H1 (cell line): ENCODE results near the gene DISC1.

ENCODE experiments used
- EP300 ChIP-seq, 2 experiments: IDR thresholded peaks; 1 replicate in 1 of 2; 2 replicates in 1 of 2; pipeline ENCODE4 v1.6.1; 2011 to 2012; ENCODE audit warnings: low read depth in 2 of 2, low read length in 2 of 2, mild to moderate bottlenecking in 2 of 2, borderline replicate concordance in 1 of 2, inconsistent platforms in 1 of 2, moderate library complexity in 1 of 2
- EZH2 ChIP-seq: fragments of 200-600 bp; sonication (generic); IDR thresholded peaks from 2 replicates; pipeline ENCODE4 v1.7.1; 2012; ENCODE audit warnings: low read depth, mild to moderate bottlenecking, moderate library complexity, low read length, inconsistent platforms; ENCODE audit not compliant: severe bottlenecking
- KDM4A ChIP-seq: IDR thresholded peaks from one replicate; pipeline ENCODE4 v1.7.1; 2012; ENCODE audit warnings: low read depth, mild to moderate bottlenecking, moderate library complexity, low read length, inconsistent platforms; ENCODE audit not compliant: severe bottlenecking
- NRF1 ChIP-seq: IDR thresholded peaks from 2 replicates; pipeline ENCODE4 v1.6.1; 2011; ENCODE audit warnings: mild to moderate bottlenecking, low read depth, low read length, improper control_type of control experiment
- RFX5 ChIP-seq: IDR thresholded peaks from 2 replicates; pipeline ENCODE4 v1.6.1; 2011; ENCODE audit warnings: low read depth, low read length, improper control_type of control experiment, borderline replicate concordance
- SAP30 ChIP-seq: fragments of 300-600 bp; sonication (generic); IDR thresholded peaks from 2 replicates; pipeline ENCODE4 v1.7.1; 2012; ENCODE audit warnings: low read length, moderate library complexity, mild to moderate bottlenecking, inconsistent platforms; ENCODE audit not compliant: insufficient read depth, insufficient replicate concordance
- TAF1 ChIP-seq: IDR thresholded peaks from 2 replicates; pipeline ENCODE4 v1.6.1; 2011; ENCODE audit warnings: mild to moderate bottlenecking, low read depth, low read length
- TCF12 ChIP-seq: IDR thresholded peaks from 2 replicates; pipeline ENCODE4 v1.6.1; 2011; ENCODE audit warnings: low read depth, mild to moderate bottlenecking, low read length
- ZNF274 ChIP-seq: IDR thresholded peaks from 2 replicates; pipeline ENCODE4 v1.7.0; 2012; ENCODE audit warnings: low read length, borderline replicate concordance; ENCODE audit errors: extremely low read depth
- TF ChIP-seq, protein P1 (sequence below), 3 experiments: IDR thresholded peaks; 1 replicate in 2 of 3; 2 replicates in 1 of 3; pipeline versions ENCODE4 v1.5.1 to v1.6.1; 2011; ENCODE audit warnings: low read length in 3 of 3, mild to moderate bottlenecking in 3 of 3, inconsistent platforms in 2 of 3, low read depth in 1 of 3, moderate library complexity in 1 of 3; ENCODE audit not compliant: insufficient read depth in 1 of 3; ENCODE audit errors: control extremely low read depth in 1 of 3

DNA sequence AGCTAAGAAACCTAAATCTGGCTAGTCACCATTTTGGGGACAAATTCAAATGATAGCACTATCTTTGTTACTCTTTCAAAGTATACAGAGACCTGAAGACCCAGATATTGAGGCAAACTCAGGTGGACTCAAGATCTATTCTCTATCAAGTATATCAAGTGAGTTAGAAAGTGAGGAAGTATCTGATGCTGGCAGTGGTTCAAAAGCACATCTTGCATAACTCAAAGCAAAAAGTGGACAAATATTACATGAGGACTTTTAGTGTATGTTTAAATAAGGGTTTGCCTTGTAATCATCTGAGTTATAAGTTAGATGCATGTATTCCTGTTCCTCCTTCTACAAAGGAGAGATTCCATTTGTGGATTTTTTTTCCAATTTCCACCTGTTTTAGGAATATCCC is 338.4 kb downstream of the DISC1 start:
- TF ChIP-seq EZH2 (no peak), ZNF274 (no peak), NRF1 (no peak), TAF1 (no peak), SAP30 (no peak), RFX5 (no peak), TCF12 (no peak), KDM4A (no peak), EP300 (IDR thresholded peaks at IDR 0.05; ENCODE audit: borderline replicate concordance in 1 of 2, low read depth in 2 of 2, low read length in 2 of 2) (no peak)
- TF ChIP-seq, protein P1, sequence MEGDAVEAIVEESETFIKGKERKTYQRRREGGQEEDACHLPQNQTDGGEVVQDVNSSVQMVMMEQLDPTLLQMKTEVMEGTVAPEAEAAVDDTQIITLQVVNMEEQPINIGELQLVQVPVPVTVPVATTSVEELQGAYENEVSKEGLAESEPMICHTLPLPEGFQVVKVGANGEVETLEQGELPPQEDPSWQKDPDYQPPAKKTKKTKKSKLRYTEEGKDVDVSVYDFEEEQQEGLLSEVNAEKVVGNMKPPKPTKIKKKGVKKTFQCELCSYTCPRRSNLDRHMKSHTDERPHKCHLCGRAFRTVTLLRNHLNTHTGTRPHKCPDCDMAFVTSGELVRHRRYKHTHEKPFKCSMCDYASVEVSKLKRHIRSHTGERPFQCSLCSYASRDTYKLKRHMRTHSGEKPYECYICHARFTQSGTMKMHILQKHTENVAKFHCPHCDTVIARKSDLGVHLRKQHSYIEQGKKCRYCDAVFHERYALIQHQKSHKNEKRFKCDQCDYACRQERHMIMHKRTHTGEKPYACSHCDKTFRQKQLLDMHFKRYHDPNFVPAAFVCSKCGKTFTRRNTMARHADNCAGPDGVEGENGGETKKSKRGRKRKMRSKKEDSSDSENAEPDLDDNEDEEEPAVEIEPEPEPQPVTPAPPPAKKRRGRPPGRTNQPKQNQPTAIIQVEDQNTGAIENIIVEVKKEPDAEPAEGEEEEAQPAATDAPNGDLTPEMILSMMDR (IDR thresholded peaks at IDR 0.05; ENCODE audit: control extremely low read depth in 1 of 3, insufficient read depth in 1 of 3, low read depth in 1 of 3, low read length in 3 of 3), result no peak
